GM18511 (cell line): ENCODE results near the gene DPM3.
"Not testable (repeated sequence)": the region's sequence is repeated elsewhere in the genome, so short reads cannot be mapped to it uniquely, and the experiment has no call there.

Experiments used
- ATAC-seq: cut with Tn5 transposase; IDR thresholded peaks from one replicate; pipeline ENCODE4 v1.9.1; 2021; ENCODE audit warnings: mild to moderate bottlenecking, moderate library complexity; ENCODE audit not compliant: unreplicated experiment

DPM3 gene

DNA sequence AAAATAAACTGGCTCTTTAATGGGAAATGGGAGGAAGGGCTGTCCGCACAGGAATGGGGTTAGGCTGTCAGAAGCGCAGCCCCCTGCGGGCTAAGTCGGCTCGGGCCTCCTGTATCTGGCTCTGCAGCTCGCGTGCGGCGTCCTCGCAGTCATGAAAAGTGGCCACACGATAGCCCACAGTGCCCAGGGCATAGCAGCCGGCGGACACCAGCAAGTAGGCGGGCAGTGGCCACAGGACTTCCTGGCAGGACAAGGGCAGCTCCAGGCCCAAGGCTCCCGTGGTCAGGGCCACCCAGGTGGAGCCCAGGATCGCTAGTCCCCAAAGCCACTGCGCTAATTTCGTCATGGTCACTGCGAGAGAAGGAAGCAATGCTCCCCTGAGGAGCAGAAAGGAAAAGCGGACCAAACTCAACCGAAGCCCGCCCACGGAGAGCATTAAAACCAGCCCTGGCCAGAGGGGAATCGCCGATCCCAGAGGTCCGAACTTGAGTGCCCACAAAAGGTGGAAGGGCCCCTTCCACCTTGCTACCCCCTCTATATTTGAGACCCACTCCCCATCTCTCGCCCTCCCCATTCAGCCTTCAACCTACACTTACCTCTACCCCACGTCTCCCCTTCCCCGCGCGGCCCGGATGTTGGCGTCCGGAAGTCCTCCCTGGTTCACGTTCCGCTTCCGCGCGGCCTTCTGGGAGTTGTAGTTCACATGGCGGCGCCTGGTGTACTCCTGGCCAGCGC, at the start of gene DPM3:
TSS of gene DPM3 (minus strand) at position 637 of the 735 bp plus-strand sequence. CDS start at position 346, 291 bp downstream.
- peak; percentile 58 for ATAC-seq

- not testable (repeated sequence) for ATAC-seq
Observed at GRCh38 chr1:155189926-155190325, 49.6 kb upstream of the DPM3 start.

DNA sequence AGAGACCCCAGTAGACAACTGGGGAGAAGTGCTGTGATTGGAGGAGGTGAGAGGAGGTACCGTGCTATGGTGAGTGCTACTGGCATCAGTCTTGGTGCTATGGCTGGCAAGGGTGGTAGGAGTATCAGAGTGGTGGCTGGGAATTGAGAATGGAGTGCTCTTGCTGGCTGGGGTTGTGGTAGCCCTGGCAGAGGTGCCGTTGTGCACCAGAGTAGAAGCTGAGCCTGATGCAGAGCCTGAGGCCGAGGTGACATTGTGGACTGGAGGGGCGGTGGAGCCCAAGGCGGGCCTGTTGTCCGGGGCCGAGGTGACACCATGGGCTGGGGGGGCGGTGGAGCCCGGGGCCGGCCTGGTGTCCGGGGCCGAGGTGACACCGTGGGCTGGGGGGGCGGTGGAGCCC, 47.9 kb upstream of the DPM3 start:
- ATAC-seq, result no peak

DNA sequence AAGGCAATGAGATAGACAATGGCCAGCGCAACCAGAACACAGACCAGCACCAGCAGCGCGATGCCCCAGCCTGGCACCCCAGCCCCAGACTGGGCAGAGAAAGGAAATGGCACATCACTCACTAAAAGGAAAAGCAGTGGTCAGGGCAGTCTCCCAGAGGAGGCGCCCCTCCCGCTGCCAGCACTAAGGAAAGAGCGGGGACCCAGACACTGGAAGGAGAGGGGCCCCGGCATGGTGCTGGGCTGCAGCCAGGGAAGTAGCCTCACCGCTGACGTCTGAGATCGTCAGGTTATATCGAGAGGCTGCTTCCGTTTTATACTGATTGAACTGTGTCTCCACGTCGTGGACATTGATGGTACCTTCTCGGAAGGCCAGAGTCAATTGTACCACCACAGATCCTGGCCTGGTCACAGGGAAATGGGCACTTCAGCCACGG, 47.1 kb upstream of the DPM3 start:
- no peak for ATAC-seq

DNA sequence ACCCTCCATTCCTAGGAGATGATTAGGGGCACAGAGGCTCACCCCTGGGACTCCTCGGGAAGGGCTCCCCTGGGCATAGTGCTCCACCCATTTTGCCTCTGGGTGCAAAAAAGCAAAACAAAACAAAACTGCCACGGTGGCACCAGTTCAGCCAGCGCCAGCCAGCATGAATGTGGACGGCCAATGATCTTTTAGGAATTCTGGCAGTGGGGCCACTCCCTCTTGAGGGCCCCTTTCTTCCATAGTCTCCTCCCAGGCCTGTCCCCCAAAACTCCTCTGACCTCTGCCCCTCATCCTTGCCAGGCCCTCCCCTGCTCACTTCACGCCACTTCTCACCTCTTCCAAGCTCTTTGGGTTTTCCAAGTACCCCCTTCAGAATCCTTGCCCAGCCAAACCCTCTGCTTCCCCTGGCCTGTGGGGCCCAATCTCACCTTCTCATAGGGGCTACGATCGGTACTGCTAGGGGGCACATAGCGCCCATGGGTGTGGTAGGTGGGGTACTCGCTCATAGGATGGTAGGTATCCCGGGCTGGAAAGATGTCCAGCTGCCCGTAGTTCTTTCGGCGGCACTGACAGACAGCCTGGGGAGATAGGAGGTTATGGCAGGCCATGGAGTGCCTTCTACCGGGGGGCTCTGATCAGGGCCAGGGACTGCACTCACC, 46.6 kb upstream of the DPM3 start:
- ATAC-seq, result no peak

GRCh38 chr1:155186067-155186793, 45.9 kb upstream of the DPM3 start:
- ATAC-seq, result no peak

DNA sequence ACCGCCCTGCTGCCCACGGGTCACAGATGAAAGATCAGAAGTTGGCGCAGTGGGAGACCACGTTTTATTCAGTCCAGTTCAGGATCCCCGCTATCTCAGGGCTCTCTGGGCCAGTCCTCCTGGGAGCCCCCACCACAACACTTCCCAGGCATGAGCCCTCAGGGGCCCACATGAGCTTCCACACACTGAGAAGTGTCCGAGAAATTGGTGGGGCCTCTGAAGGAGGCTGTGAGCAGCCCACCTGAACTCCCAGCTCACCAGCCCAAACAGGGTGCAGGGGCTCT, 45.4 kb upstream of the DPM3 start:
- ATAC-seq, result no peak

DNA sequence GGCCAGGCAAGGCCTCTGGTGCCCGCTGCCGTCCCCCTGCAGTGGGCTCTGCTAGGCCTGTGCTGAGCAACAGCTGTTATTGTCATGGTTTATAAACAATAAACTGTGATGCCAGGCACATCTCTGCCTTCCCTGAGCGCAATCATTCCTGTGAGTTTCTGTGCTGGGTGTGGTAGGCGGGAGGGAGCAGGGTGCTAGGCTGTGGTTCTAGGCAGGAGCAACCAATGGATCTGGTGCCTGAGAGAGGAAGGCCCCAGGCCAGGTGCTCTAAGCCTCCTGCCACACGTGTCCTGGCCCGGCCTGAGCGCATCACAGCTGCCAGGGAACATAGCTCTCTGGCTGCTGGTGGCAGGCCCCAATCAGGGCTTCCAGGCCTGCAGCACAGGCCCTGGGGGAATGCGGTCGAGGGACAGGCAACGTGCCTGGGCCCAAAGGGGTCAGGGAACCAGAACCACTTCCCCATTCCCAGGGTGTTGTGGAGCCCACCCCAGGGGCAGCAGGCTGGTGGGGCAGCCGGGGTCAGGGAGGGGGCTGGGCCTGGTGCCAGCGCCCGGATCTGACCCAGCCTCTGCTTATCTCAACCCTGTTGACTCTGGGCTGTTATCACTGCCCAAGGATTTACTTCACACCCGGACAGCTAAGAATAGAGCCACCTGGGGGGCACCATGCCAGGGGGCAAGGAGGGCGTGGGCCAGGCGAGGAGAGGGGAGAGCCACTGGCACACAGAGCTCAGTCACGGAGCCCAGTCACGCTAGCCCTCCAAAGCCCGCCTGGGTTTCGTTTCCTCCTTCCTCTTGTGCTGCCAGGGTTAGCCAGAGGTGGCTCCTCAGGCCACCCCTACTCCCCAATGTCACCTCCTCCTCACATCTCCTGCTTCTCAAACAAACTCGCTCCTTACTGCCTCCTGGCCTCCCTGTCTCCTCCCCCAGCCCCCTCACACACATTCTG, 44.8 kb upstream of the DPM3 start:
- peak; percentile 92 for ATAC-seq

- ATAC-seq, result no peak
Observed at GRCh38 chr1:155184351-155184811, 44.0 kb upstream of the DPM3 start.

GRCh38 chr1:155183775-155184221, 43.5 kb upstream of the DPM3 start:
- ATAC-seq, result no peak

DNA sequence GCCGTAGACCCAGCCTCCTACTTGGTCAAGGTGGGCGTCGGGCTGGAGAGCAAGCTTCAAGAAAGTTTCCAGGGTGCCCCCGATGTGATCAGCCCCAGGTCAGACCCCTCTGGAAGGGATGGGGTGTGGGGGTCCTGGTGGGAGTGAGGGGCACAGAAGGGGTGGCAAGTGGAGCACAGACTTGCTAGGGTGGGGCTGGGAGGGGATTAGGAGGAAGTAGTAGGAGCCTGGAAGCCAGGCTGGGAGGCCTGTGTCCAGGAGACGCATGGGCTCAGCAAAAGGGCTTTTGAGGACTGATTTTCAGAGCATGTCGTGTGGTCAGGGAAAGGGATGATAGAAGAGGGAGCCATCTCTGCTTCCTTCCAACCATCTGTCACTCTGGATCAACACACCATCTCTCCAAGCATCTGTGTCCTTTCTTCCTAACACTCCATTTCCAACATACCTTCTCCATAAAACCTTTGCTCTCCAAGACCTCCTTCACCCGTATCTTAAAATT, 41.8 kb upstream of the DPM3 start:
- ATAC-seq, result no peak

- no peak for ATAC-seq
Observed at GRCh38 chr1:155181371-155182051, 41.2 kb upstream of the DPM3 start.

- no peak for ATAC-seq
Observed at GRCh38 chr1:155179112-155180031, 39.0 kb upstream of the DPM3 start.

DNA sequence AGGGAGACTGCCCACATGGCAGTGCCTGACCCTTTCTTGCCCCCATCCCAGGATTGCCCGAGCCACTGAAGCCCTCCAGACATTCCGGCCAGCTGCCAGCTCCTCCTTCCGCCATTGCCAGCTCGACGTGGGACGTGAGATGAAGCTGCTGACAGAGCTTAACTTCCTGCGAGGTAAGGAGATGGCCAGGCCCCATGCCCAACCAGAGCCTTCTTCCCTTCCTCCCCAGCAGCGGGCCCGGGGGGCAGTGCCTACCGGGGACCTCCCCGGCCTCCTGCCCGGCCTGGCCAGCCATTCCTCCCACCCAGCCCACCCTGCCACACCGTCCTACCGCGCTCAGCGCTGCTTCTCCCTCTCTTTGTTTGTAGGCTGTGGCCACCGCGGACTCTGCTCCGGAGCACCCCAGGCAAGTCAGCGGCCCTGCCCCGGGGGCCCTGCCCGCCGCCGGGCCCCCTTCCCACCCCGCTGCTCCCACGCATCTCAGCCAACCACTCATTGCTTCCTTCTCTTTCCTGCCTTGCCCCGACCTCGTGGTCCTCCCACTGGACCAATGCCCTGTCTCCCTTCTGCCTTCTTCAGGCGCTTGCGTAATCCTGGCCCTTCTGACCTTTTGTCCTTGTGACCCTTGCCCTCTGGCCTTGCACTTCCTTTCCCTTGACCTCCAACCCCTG, 38.2 kb upstream of the DPM3 start:
- ATAC-seq, result no peak

DNA sequence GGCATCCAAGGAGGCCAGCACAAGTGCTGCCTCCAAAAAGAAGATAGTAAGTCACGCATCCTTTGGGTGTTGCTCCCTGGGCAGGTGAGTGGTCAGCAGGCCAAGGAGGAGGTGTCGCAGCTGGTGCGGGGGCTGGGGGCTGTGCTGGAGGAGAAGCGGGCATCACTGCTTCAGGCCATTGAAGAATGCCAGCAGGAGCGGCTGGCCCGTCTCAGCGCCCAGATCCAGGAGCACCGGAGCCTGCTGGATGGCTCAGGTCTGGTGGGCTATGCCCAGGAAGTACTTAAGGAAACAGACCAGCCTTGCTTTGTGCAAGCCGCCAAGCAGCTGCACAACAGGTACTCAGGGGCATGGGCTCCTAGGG, 37.6 kb upstream of the DPM3 start:
- ATAC-seq, result no peak

- ATAC-seq, result no peak
Observed at GRCh38 chr1:155177192-155177917, 37.0 kb upstream of the DPM3 start.

DNA sequence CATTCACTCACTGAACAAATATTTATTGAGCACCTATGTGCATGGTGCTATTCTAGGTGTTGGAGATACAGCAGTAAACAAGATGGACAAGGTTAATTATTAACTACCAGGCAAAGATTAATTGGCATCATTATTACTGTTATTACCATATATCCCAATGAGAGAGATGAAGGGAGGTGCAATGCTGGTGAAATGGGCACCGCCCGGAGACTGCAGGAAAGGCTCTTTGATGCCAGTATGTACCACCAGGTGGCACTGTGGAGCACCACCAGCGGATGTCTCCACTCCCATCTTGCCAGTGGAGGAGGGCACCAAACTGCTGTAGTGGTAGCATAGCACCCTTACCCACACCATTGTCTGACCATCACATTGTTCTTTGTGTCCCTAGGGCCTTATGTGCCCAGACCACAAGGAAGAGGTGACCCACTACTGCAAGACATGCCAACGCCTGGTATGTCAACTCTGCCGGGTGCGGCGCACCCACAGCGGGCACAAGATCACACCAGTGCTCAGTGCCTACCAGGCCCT, 36.3 kb upstream of the DPM3 start:
- no peak for ATAC-seq
